HG02970 (cell line): ENCODE measurements around the gene KCNIP3.

Source experiments
- ATAC-seq: cut with Tn5 transposase; IDR thresholded peaks from one replicate; pipeline ENCODE4 v1.9.1; 2021; ENCODE audit warnings: mild to moderate bottlenecking, moderate library complexity, moderate number of reproducible peaks; ENCODE audit not compliant: unreplicated experiment, low FRiP score

KCNIP3 gene

GRCh38 chr2:95311815-95312542, 14.8 kb downstream of the KCNIP3 start:
- ATAC-seq: no peak

GRCh38 chr2:95312543-95313201, 15.5 kb downstream of the KCNIP3 start:
- ATAC-seq: no peak

- ATAC-seq: no peak
Measured at GRCh38 chr2:95313296-95314131, 16.4 kb downstream of the KCNIP3 start.

- ATAC-seq: no peak
Measured at GRCh38 chr2:95314598-95314963, 17.4 kb downstream of the KCNIP3 start.

GRCh38 chr2:95314964-95315611, 17.9 kb downstream of the KCNIP3 start:
- ATAC-seq: no peak

- ATAC-seq: no peak
Measured at GRCh38 chr2:95315801-95316411, 18.8 kb downstream of the KCNIP3 start.

- ATAC-seq: no peak
Measured at GRCh38 chr2:95316466-95317122, 19.4 kb downstream of the KCNIP3 start.

GRCh38 chr2:95317123-95317500, 20.0 kb downstream of the KCNIP3 start:
- ATAC-seq: no peak

GRCh38 chr2:95317665-95318425, 20.7 kb downstream of the KCNIP3 start:
- ATAC-seq: no peak

- ATAC-seq: no peak
Measured at GRCh38 chr2:95318431-95319220, 21.5 kb downstream of the KCNIP3 start.

GRCh38 chr2:95319481-95320343, 22.6 kb downstream of the KCNIP3 start:
- ATAC-seq: no peak

GRCh38 chr2:95320344-95320712, 23.2 kb downstream of the KCNIP3 start:
- ATAC-seq: no peak

GRCh38 chr2:95320986-95321767, 24.0 kb downstream of the KCNIP3 start:
- ATAC-seq: no peak

GRCh38 chr2:95323347-95324155, 26.4 kb downstream of the KCNIP3 start:
- no peak for ATAC-seq

GRCh38 chr2:95325026-95325425, 27.9 kb downstream of the KCNIP3 start:
- no peak for ATAC-seq
